GM23338 (cell line): Measurements from ENCODE around the gene DERA.

Experiments
- CREB1 ChIP-seq: fragments of 250-450 bp; sonication (Bioruptor Pico); IDR thresholded peaks from 2 replicates; pipeline ENCODE4 v1.5.0; 2020; ENCODE audit warnings: low read depth, mild to moderate bottlenecking, moderate library complexity
- CTCF ChIP-seq, 2 experiments: fragments of 200-600 bp in 1 of 2; sonication (generic) in 1 of 2; conservative IDR thresholded peaks; 2 replicates each; pipeline versions ENCODE4 v1.5.1 to v1.6.1; 2016 to 2017; ENCODE audit warnings: antibody characterized with exemption in 2 of 2, low read depth in 2 of 2, mild to moderate bottlenecking in 2 of 2, moderate library complexity in 1 of 2
- ETS1 ChIP-seq: IDR thresholded peaks from 2 replicates; pipeline ENCODE4 v1.6.1; 2016; ENCODE audit warnings: antibody characterized with exemption
- EZH2 ChIP-seq: fragments of 200-600 bp; sonication (generic); IDR thresholded peaks from one replicate; pipeline ENCODE4 v1.8.0; 2017; ENCODE audit warnings: antibody characterized with exemption, mild to moderate bottlenecking, low read depth; ENCODE audit not compliant: unreplicated experiment
- EZH2phosphoT487 ChIP-seq: fragments of 200-600 bp; sonication (generic); IDR thresholded peaks from one replicate; pipeline ENCODE4 v1.8.1; 2018; ENCODE audit warnings: antibody characterized with exemption; ENCODE audit not compliant: unreplicated experiment
- JUNB ChIP-seq: IDR thresholded peaks from one replicate; pipeline ENCODE4 v1.6.1; 2016; ENCODE audit warnings: antibody characterized with exemption; ENCODE audit not compliant: unreplicated experiment
- NANOG ChIP-seq: IDR thresholded peaks from 2 replicates; pipeline ENCODE4 v1.6.1; 2016; ENCODE audit warnings: antibody characterized with exemption, borderline replicate concordance
- POLR2AphosphoS5 ChIP-seq: IDR thresholded peaks from 2 replicates; pipeline ENCODE4 v1.6.1; 2016; ENCODE audit warnings: antibody characterized with exemption, low read depth
- REST ChIP-seq: IDR thresholded peaks from one replicate; pipeline ENCODE4 v1.6.1; 2018; ENCODE audit warnings: antibody characterized with exemption; ENCODE audit not compliant: unreplicated experiment
- STAT1 ChIP-seq: IDR thresholded peaks from one replicate; pipeline ENCODE4 v1.6.1; 2016; ENCODE audit warnings: antibody characterized with exemption; ENCODE audit not compliant: unreplicated experiment
- ZNF114 ChIP-seq: fragments of 250-450 bp; sonication (Bioruptor Pico); IDR thresholded peaks from 2 replicates; pipeline ENCODE4 v1.5.0; 2020; ENCODE audit warnings: mild to moderate bottlenecking, moderate library complexity
- ZNF331 ChIP-seq: fragments of 250-450 bp; sonication (Bioruptor Pico); IDR thresholded peaks from 2 replicates; pipeline ENCODE4 v1.5.0; 2020; ENCODE audit warnings: low read depth, mild to moderate bottlenecking, moderate library complexity

DNA sequence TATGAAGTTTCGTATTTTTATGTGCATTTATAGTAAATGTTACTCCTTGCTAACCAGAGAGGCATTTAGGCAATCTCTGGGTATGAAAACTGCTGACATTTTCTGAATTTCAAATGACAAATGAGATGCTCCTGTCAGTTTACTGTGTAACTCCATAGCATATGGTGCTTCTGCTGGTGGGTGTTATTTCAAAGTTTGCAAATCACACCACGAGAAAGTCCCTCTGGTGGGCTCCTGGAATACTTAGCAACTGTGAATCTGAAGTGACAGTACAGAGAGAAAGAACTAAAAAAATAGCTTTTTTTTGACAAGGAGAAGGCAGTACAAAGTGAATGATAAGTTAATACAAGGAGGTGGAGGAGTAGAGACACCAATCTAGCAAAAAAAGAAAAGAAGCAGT lies 161.5 kb downstream of the DERA start:
- TF ChIP-seq CTCF (conservative IDR thresholded peaks at IDR 0.05; ENCODE audit: low read depth in 2 of 2) = no peak
- TF ChIP-seq ZNF114 = no peak
- TF ChIP-seq REST = no peak
- TF ChIP-seq EZH2 = no peak
- no peak for TF ChIP-seq EZH2phosphoT487
- TF ChIP-seq ETS1 = no peak
- TF ChIP-seq POLR2AphosphoS5 = no peak
- no peak for TF ChIP-seq NANOG
- TF ChIP-seq CREB1 (CRISPR knock-in tag) = no peak
- TF ChIP-seq ZNF331 (CRISPR knock-in tag) = no peak
- no peak for TF ChIP-seq JUNB
- TF ChIP-seq STAT1 = no peak
